Endothelial cell of umbilical vein (primary cell): Measurements from ENCODE around the gene POU2AF1.

ENCODE experiments used
- CTCF ChIP-seq, 2 donors: IDR thresholded peaks; 1 replicate in 1 of 2; 2 replicates in 1 of 2; pipeline ENCODE4 v1.5.1; 2011; ENCODE audit warnings: low read length in 2 of 2, mild to moderate bottlenecking in 2 of 2, moderate library complexity in 2 of 2, control low read depth in 1 of 2, inconsistent platforms in 1 of 2, low read depth in 1 of 2; ENCODE audit not compliant: insufficient read depth in 1 of 2; ENCODE audit errors: extremely low read depth in 1 of 2
- EZH2 ChIP-seq: IDR thresholded peaks from 2 replicates; pipeline ENCODE4 v1.6.1; 2012; ENCODE audit warnings: borderline replicate concordance, low read depth, mild to moderate bottlenecking, moderate library complexity, low read length, inconsistent platforms; ENCODE audit not compliant: severe bottlenecking
- JUN ChIP-seq: IDR thresholded peaks from 2 replicates; pipeline ENCODE4 v1.6.1; 2011; ENCODE audit warnings: borderline replicate concordance, low read depth; ENCODE audit not compliant: insufficient read length, insufficient read depth
- MYC ChIP-seq: IDR thresholded peaks from one replicate; pipeline ENCODE4 v1.6.1; 2011; ENCODE audit warnings: mild to moderate bottlenecking, low read depth, low read length
- POLR2A ChIP-seq: IDR thresholded peaks from 2 replicates; pipeline ENCODE4 v1.6.1; 2012; ENCODE audit warnings: low read depth, mild to moderate bottlenecking, control low read depth, low read length
- POLR2AphosphoS5 ChIP-seq: IDR thresholded peaks from 2 replicates; pipeline ENCODE4 v1.6.1; 2012; ENCODE audit warnings: low read depth, mild to moderate bottlenecking, control low read depth, low read length, moderate library complexity; ENCODE audit not compliant: insufficient read depth

- no peak for TF ChIP-seq POLR2AphosphoS5
- no peak for TF ChIP-seq CTCF (IDR thresholded peaks at IDR 0.05; ENCODE audit: extremely low read depth in 1 of 2, insufficient read depth in 1 of 2, low read depth in 1 of 2, low read length in 2 of 2)
- TF ChIP-seq POLR2A = no peak
- no peak for TF ChIP-seq EZH2
- no peak for TF ChIP-seq JUN
- TF ChIP-seq MYC = no peak
These were observed 36.7 kb downstream of the POU2AF1 start for GRCh38 chr11:111342329-111342728.
